HEK293T (cell line): Measurements from ENCODE around the gene NFKBIE.

Source experiments
- CTCF ChIA-PET: fragments of 350-600 bp; formaldehyde crosslinking; extraction: SDS; loops from one replicate; lab custom pipeline; 2021; ENCODE audit warnings: antibody characterized with exemption, inconsistent platforms; lab: Yijun Ruan, JAX
- POLR2A ChIA-PET: fragments of 350-600 bp; formaldehyde crosslinking; extraction: SDS; loops from one replicate; lab custom pipeline; 2020; ENCODE audit warnings: antibody characterized with exemption, inconsistent platforms; lab: Yijun Ruan, JAX
- DNase-seq: peaks from one replicate; pipeline ENCODE4 v3.0.0; 2012; ENCODE audit warnings: mixed read lengths; ENCODE audit errors: extremely low spot score
- ARNT ChIP-seq: fragments of 450-650 bp; IDR thresholded peaks from 2 replicates; pipeline ENCODE4 v1.6.1; 2017; ENCODE audit warnings: mild to moderate bottlenecking
- BHLHE40 ChIP-seq: fragments of 450-650 bp; IDR thresholded peaks from 2 replicates; pipeline ENCODE4 v1.6.1; 2016; ENCODE audit warnings: mild to moderate bottlenecking, moderate library complexity, borderline replicate concordance
- CTBP1 ChIP-seq: fragments of 450-650 bp; IDR thresholded peaks from 2 replicates; pipeline ENCODE4 v1.6.1; 2016; ENCODE audit warnings: borderline replicate concordance
- ELF4 ChIP-seq: fragments of 450-650 bp; IDR thresholded peaks from 2 replicates; pipeline ENCODE4 v1.6.1; 2017; ENCODE audit warnings: antibody characterized with exemption
- FOXA1 ChIP-seq: fragments of 450-650 bp; IDR thresholded peaks from 2 replicates; pipeline ENCODE4 v1.6.1; 2016; ENCODE audit warnings: mild to moderate bottlenecking
- FOXK2 ChIP-seq: fragments of 450-650 bp; IDR thresholded peaks from 2 replicates; pipeline ENCODE4 v1.6.1; 2016; ENCODE audit warnings: mild to moderate bottlenecking
- FOXM1 ChIP-seq: fragments of 450-650 bp; IDR thresholded peaks from 2 replicates; pipeline ENCODE4 v1.6.1; 2017; ENCODE audit warnings: mild to moderate bottlenecking, borderline replicate concordance
- HDGF ChIP-seq: fragments of 450-650 bp; IDR thresholded peaks from 2 replicates; pipeline ENCODE4 v1.6.1; 2017; ENCODE audit warnings: antibody characterized with exemption, borderline replicate concordance
- L3MBTL2 ChIP-seq: fragments of 450-650 bp; conservative IDR thresholded peaks from 2 replicates; pipeline ENCODE4 v1.6.1; 2016; ENCODE audit warnings: mild to moderate bottlenecking
- LEF1 ChIP-seq: fragments of 450-650 bp; IDR thresholded peaks from 2 replicates; pipeline ENCODE4 v1.6.1; 2017; ENCODE audit warnings: mild to moderate bottlenecking, borderline replicate concordance
- NFRKB ChIP-seq: fragments of 450-650 bp; IDR thresholded peaks from 2 replicates; pipeline ENCODE4 v1.6.1; 2016; ENCODE audit warnings: mild to moderate bottlenecking, moderate library complexity
- PKNOX1 ChIP-seq: fragments of 450-650 bp; IDR thresholded peaks from 2 replicates; pipeline ENCODE4 v1.6.1; 2016
- SP1 ChIP-seq: fragments of 450-650 bp; IDR thresholded peaks from 2 replicates; pipeline ENCODE4 v1.6.1; 2017
- SUZ12 ChIP-seq: fragments of 450-650 bp; IDR thresholded peaks from 2 replicates; pipeline ENCODE4 v1.6.1; 2016; ENCODE audit warnings: mild to moderate bottlenecking
- TARDBP ChIP-seq: fragments of 450-650 bp; IDR thresholded peaks from 2 replicates; pipeline ENCODE4 v1.6.1; 2016
- ZNF384 ChIP-seq: fragments of 450-650 bp; IDR thresholded peaks from 2 replicates; pipeline ENCODE4 v1.6.1; 2016

Gene NFKBIE

GRCh38 chr6:44292661-44293365 is 27.5 kb upstream of the NFKBIE start:
- POLR2A ChIA-PET: interaction anchor here (0.9 to 2.3 kb wide), 7 partner anchors 8 to 46 kb away, joined by 3 to 7 read pairs (median 4); partner anchors contain the start of gene HSP90AB1

GRCh38 chr6:44291841-44292240 is 26.5 kb upstream of the NFKBIE start:
- TF ChIP-seq ARNT (no peak), L3MBTL2 (no peak), BHLHE40 (no peak), SUZ12 (no peak), FOXA1 (no peak), TARDBP (no peak), FOXM1 (no peak), HDGF (no peak), ZNF384 (no peak), CTBP1 (no peak), NFRKB (no peak), LEF1 (no peak), PKNOX1 (no peak), FOXK2 (no peak), ELF4 (no peak)
- DNase-seq: no peak
- POLR2A ChIA-PET: interaction anchor here (0.9 to 2.3 kb wide), 5 partner anchors 8 to 45 kb away, joined by 3 to 7 read pairs (median 4); partner anchors contain the start of gene HSP90AB1
- CTCF ChIA-PET: interaction anchor here (0.9 kb wide), 1 partner anchor 13 kb away, joined by 3 read pairs; no protein-coding TSS in a partner anchor

More at GRCh38 chr6:44292661-44293365, 27.5 kb upstream of the NFKBIE start:
- no peak for DNase-seq
- no peak for TF ChIP-seq L3MBTL2
- no peak for TF ChIP-seq PKNOX1
- no peak for TF ChIP-seq CTBP1
- no peak for TF ChIP-seq ELF4
- TF ChIP-seq FOXK2: no peak
- no peak for TF ChIP-seq BHLHE40
- no peak for TF ChIP-seq HDGF
- no peak for TF ChIP-seq ZNF384
- CTCF ChIA-PET: no interaction called here

- no peak for DNase-seq
- ChIA-PET CTCF (no interaction called here), POLR2A (interaction anchor here (1.1 kb wide), 1 partner anchor 12 kb away, joined by 3 read pairs; no protein-coding TSS in a partner anchor)
- TF ChIP-seq CTBP1 (no peak), ELF4 (no peak), SUZ12 (no peak), FOXM1 (no peak)
Observed at GRCh38 chr6:44289726-44290260, 24.4 kb upstream of the NFKBIE start.

GRCh38 chr6:44286747-44287146 is 21.4 kb upstream of the NFKBIE start:
- CTCF ChIA-PET: no interaction called here
- POLR2A ChIA-PET: no interaction called here
- no peak for DNase-seq
- TF ChIP-seq FOXA1 (no peak), ZNF384 (no peak), HDGF (no peak), PKNOX1 (no peak), FOXK2 (no peak), NFRKB (no peak), LEF1 (no peak), BHLHE40 (no peak), L3MBTL2 (no peak), ELF4 (no peak), SUZ12 (no peak), SP1 (no peak), FOXM1 (no peak), ARNT (no peak), TARDBP (no peak), CTBP1 (no peak)

GRCh38 chr6:44286285-44286565 is 20.9 kb upstream of the NFKBIE start:
- DNase-seq: no peak
- ChIA-PET CTCF (no interaction called here), POLR2A (no interaction called here)
- TF ChIP-seq ZNF384 (no peak), FOXK2 (no peak), ELF4 (no peak), SP1 (no peak), FOXA1 (no peak), NFRKB (no peak), CTBP1 (no peak), HDGF (no peak), TARDBP (no peak), L3MBTL2 (no peak), PKNOX1 (no peak), FOXM1 (no peak), SUZ12 (no peak), BHLHE40 (no peak)
